Subcutaneous abdominal adipose tissue (tissue), 5 donors: ENCODE data around the gene OGT.
A peak's percentile ranks its signal among the peaks of the same experiment; 100 is the strongest.

ENCODE experiments used
- H3K27ac ChIP-seq: one replicate; pipeline ENCODE4 v1.7.0; 2013; ENCODE audit warnings: low read depth, mild to moderate bottlenecking, inconsistent platforms, low read length, moderate library complexity
- H3K27me3 ChIP-seq, 5 donors: one replicate each; pipeline ENCODE4 v1.7.0; 2013; ENCODE audit warnings: low read length in 5 of 5, inconsistent platforms in 1 of 5; ENCODE audit not compliant: control insufficient read depth in 5 of 5, insufficient read depth in 4 of 5
- H3K36me3 ChIP-seq, 5 donors: one replicate each; pipeline ENCODE4 v1.7.0; 2013; ENCODE audit warnings: low read length in 5 of 5; ENCODE audit not compliant: control insufficient read depth in 5 of 5, insufficient read depth in 5 of 5
- H3K4me1 ChIP-seq, 5 donors: one replicate each; pipeline ENCODE4 v1.7.0; 2013; ENCODE audit warnings: low read length in 5 of 5, mild to moderate bottlenecking in 3 of 5, moderate library complexity in 1 of 5; ENCODE audit not compliant: control insufficient read depth in 5 of 5, insufficient read depth in 5 of 5
- H3K4me3 ChIP-seq, 5 donors: one replicate each; pipeline ENCODE4 v1.7.0; 2013; ENCODE audit warnings: low read length in 5 of 5, low read depth in 1 of 5
- H3K9ac ChIP-seq, 5 donors: one replicate each; pipeline ENCODE4 v1.7.0; 2013; ENCODE audit warnings: low read length in 5 of 5, mild to moderate bottlenecking in 4 of 5, moderate library complexity in 3 of 5
- H3K9me3 ChIP-seq, 5 donors: one replicate each; pipeline ENCODE4 v1.7.0; 2013; ENCODE audit warnings: low read length in 5 of 5; ENCODE audit not compliant: control insufficient read depth in 5 of 5
- donor health status: healthy.
- donor health status: healthy.
- donor health status: healthy.
- donor health status: healthy.
- donor health status: healthy.

OGT gene

DNA sequence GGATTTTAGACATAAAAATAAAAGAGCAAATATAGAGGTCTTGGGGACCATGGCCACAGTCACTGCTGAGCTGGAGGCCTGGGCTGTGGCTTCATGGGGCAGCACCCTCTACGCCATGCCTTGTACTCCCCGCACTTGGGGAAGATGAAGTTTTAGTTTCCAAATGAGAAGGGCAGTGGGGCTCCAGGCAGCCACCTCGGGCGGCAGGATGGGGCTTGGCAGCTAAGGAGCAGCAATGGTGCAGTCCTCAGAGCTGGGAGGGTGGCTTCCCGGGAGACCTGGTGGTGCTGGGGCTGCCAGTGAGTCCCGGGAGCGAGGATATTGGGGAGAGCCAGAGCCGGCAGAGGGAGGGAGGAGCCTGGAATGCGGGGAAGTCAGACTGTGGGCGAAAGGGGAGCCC, 83.0 kb downstream of the OGT start:
- H3K4me3 ChIP-seq = no peak overlapping the region
- H3K4me1 ChIP-seq = peaks cover 0 to 5% (median 0%) of the 10 kb centered on the region in 5 donors
- no peak overlapping the region for H3K27ac ChIP-seq
- peaks cover 0 to 4% (median 0%) of the 10 kb centered on the region in 5 donors for H3K9me3 ChIP-seq
- H3K36me3 ChIP-seq = peaks cover 5 to 35% (median 21%) of the 10 kb centered on the region in 5 donors
- no peak overlapping the region for H3K9ac ChIP-seq
- peaks cover 0 to 25% (median 6%) of the 10 kb centered on the region in 5 donors for H3K27me3 ChIP-seq

DNA sequence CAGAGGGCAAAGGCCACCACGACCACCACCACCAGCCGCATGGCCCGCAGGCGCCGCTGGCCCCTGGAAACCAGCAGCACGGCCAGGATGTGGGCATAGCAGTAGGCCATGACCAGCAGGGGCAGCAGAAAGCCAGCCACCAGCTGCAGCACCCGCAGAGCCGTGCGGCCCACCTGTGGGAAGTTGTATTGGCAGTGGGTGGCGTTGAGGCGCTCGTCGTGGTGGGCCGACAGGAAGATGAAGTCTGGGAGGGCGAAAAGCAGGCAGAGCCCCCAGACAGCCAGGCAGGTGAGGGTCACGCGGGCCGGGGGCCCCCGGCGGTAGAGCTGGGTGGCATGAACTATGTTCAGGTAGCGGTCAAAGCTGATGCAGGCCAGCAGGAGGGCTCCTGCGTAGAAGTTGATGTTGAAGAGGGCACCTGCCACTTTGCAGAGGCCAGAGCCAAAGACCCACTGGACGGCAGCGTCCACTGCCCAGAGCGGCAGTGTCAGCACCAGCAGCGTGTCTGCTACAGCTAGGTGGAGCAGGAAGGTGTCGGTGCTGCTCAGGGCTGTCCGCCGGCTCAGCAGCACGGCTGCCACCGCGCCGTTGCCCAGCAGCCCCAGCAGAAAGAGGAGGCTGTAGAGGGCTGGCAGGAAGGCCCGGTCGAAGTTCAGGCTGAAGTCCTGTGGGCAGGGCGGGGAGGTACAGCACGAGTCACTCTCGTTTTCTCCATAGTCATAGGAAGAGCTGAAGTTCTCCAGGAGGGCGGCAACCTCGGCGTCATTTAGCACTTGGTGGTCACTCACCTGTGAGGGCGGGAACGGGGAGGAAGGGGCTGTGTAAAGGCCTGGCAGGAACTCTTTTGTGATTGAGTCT, 84.0 kb downstream of the OGT start:
- Histone ChIP-seq H3K4me1 (peaks cover 0 to 8% (median 5%) of the 10 kb centered on the region in 5 donors), H3K27ac (no peak overlapping the region)

DNA sequence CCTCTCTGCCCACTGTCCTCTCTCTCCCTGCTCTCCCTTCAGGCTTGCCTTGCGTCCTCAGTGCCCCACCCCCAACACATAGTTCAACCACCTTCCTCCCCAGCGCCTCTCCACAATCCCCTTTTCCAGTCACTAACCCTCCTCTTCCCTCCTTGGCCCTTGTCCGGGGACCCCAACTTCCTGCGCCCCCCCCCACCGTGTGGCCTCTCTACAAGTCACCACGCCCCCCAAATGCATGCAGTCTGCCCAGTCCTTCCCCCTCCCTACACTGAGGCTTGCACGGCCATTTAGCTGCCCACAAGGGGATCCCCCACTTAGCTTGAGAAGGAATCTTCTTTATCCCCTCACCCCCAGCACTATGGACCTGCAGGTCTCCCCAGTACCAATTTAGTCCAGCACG, 84.8 kb downstream of the OGT start:
- Histone ChIP-seq H3K9ac (no peak overlapping the region), H3K36me3 (peaks cover 1 to 20% (median 9%) of the 10 kb centered on the region in 5 donors), H3K4me1 (peaks cover 0 to 16% (median 13%) of the 10 kb centered on the region in 5 donors), H3K4me3 (peak overlapping the region in 1 of 5 donors; percentile 26), H3K27me3 (peaks cover 0 to 25% (median 8%) of the 10 kb centered on the region in 5 donors), H3K9me3 (peaks cover 0 to 4% (median 0%) of the 10 kb centered on the region in 5 donors), H3K27ac (no peak overlapping the region)

More for the DNA sequence above, 84.0 kb downstream of the OGT start:
- Histone ChIP-seq H3K9me3 (peaks cover 0 to 4% (median 0%) of the 10 kb centered on the region in 5 donors), H3K9ac (no peak overlapping the region), H3K36me3 (peaks cover 5 to 26% (median 15%) of the 10 kb centered on the region in 5 donors), H3K27me3 (peaks cover 0 to 25% (median 8%) of the 10 kb centered on the region in 5 donors), H3K4me3 (peak overlapping the region in 1 of 5 donors; percentile 26)

DNA sequence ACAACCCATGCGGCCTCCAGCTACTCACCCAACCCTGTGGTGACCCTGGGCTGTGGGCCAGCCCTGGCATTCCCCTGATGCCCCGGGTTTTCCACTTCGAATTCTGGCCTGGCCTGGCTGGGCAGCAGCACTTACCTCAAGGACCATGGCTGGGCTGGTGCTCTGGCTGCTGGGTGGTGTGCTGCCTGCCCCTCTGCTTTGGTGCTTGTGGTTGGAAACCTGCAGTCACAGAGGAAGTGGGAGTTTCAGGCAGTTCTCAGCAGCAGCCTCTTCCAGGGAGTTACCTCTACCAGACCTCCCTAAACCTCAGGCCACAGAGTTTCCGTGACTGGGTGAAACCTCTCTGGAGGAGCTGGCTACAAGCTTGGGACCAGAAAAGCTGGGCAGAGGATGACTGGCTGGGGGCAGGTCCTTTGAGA, 85.4 kb downstream of the OGT start, which contains the start of gene CXCR3:
Gene CXCR3, minus strand, starts transcription at position 209 of the 419 bp plus-strand sequence. Its CDS starts 62 bp downstream, at position 147.
- H3K4me3 ChIP-seq = peak within 1 kb of the TSS in 1 of 5 donors; percentile 26
- H3K4me1 ChIP-seq = peaks cover 3 to 21% (median 19%) of the 10 kb centered on the region in 5 donors
- H3K27me3 ChIP-seq = peaks cover 0 to 25% (median 8%) of the 10 kb centered on the region in 5 donors
- H3K9me3 ChIP-seq = peaks cover 0 to 4% (median 0%) of the 10 kb centered on the region in 5 donors
- no peak within 1 kb of the TSS for H3K27ac ChIP-seq
- H3K36me3 ChIP-seq = peaks cover 0 to 15% (median 4%) of the 10 kb centered on the region in 5 donors
- no peak within 1 kb of the TSS for H3K9ac ChIP-seq

DNA sequence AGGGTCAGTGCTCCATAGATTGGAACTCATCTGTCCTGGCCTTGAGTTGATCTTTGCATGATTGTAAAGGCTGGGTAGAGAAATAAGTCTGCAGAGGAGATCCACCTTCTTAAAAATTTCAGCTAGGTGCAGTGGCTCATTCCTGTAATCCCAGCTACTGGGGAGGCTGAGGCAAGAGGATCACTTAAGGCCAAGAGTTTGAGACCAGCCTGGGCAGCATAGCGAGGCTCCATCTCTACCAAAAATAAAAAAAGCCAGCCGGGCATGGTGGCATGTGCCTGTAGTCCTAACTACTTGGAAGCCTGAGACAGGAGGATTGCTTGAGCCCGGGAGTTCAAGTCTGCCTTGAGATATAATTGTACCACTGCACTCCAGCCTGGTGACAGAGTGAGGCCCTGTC, 85.9 kb downstream of the OGT start:
- Histone ChIP-seq H3K27me3 (peaks cover 0 to 25% (median 8%) of the 10 kb centered on the region in 5 donors), H3K36me3 (peaks cover 0 to 10% (median 0%) of the 10 kb centered on the region in 5 donors), H3K9ac (no peak overlapping the region), H3K4me1 (peaks cover 4 to 26% (median 24%) of the 10 kb centered on the region in 5 donors), H3K27ac (no peak overlapping the region), H3K4me3 (no peak overlapping the region), H3K9me3 (peaks cover 0 to 4% (median 0%) of the 10 kb centered on the region in 5 donors)

DNA sequence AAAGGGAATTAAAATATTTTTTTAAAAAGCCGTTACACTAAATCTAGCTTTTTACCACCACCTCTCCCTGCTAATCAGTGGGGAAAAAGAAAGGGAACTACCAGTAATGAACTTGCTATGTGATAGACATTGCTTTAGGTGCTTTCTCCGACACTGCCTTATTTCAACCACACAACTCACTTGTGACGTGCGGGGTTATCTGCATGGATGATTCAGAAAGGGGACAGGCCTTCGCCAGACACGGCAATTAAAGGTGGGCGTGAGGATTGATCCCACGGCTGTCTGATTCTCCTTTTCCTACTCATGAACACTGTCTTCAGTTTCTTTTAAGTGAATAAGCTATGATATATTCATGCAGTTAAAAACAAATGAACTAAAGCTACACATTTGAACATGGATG, 86.3 kb downstream of the OGT start:
- Histone ChIP-seq H3K9me3 (peaks cover 0 to 4% (median 0%) of the 10 kb centered on the region in 5 donors), H3K4me3 (no peak overlapping the region), H3K9ac (no peak overlapping the region), H3K36me3 (peaks cover 0 to 7% (median 0%) of the 10 kb centered on the region in 5 donors), H3K4me1 (peaks cover 4 to 28% (median 27%) of the 10 kb centered on the region in 5 donors), H3K27me3 (peaks cover 0 to 25% (median 8%) of the 10 kb centered on the region in 5 donors), H3K27ac (no peak overlapping the region)

DNA sequence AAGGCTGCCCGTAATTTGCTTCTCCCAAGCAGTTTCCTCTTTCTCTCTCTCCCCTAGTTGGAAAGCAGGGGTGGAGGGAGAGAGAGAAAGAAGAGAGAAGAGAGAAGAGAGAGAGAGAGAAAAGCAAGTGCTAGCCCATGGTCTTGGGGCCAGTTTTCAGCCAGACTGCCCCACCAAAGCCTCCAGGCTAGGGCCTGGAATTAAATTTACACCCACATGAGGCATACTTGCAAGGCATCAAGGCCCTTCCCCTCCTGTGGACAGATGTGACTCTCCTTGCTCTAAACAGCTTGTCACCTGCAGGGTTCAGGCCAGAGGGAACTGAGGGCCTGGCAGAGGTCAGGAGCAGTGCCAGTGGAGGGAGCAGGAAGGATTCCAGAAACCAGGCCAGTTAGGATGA, 87.1 kb downstream of the OGT start:
- Histone ChIP-seq H3K27me3 (peaks cover 0 to 25% (median 8%) of the 10 kb centered on the region in 5 donors), H3K4me1 (peaks cover 4 to 28% (median 27%) of the 10 kb centered on the region in 5 donors)

DNA sequence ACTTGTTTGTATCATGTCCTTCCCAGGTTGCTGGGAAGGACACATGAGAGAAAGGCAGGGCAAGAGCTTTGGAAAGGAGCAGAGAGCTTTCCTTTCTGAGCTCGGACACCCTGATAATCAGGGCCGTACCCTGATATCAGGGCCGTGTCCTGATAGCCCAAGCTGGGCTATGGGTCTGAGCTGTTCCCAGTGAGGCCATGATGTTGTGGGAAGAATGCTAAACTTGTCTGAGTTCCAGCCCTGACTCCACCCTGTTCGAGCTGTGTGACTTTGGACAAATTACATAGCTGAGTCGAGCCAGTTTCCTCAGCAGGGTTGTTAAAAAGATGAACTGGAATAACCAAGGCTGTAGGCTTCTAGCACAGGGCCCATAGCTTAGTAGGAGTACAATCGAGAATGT, 88.7 kb downstream of the OGT start:
- H3K4me3 ChIP-seq = no peak overlapping the region
- H3K4me1 ChIP-seq = peaks cover 4 to 28% (median 27%) of the 10 kb centered on the region in 5 donors
- peaks cover 0 to 16% (median 8%) of the 10 kb centered on the region in 5 donors for H3K27me3 ChIP-seq
- no peak overlapping the region for H3K9ac ChIP-seq
- H3K36me3 ChIP-seq = no peaks in the 10 kb centered on the region
- H3K27ac ChIP-seq = peak overlapping the region; percentile 67
- peaks cover 0 to 4% (median 0%) of the 10 kb centered on the region in 5 donors for H3K9me3 ChIP-seq

More for the DNA sequence above, 87.1 kb downstream of the OGT start:
- peaks cover 0 to 5% (median 0%) of the 10 kb centered on the region in 5 donors for H3K36me3 ChIP-seq
- H3K4me3 ChIP-seq = no peak overlapping the region
- no peak overlapping the region for H3K9ac ChIP-seq
- H3K27ac ChIP-seq = no peak overlapping the region
- H3K9me3 ChIP-seq = peaks cover 0 to 4% (median 0%) of the 10 kb centered on the region in 5 donors

DNA sequence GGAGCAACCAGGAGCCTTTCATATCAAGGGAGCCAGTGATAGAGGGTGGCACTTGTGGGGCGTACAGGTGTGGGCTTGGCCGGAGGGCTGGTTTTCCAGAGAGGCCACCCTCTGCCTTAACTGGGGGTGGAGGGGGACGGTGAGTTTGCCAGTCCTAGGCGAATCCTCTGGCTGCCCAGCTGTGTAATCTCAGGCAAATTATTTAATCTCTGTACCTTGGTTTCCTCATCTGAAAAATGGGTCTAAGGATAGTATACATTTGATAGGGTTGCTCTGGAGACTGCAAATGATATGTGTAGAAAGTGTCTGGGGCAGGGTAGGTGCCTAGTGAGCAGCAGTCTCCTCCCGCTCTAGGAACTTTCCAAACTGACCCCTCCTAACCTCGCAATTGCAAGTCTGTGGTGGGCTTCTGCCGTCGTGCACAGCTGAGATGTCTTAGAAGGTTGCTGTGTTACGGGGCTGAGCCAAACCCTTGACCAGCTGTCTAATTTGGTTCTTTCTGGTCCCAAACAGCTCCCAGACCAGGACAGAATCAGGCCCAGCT, 89.2 kb downstream of the OGT start:
- H3K9ac ChIP-seq = peak overlapping the region in 1 of 5 donors; percentile 29

More for the DNA sequence above, 89.2 kb downstream of the OGT start:
- Histone ChIP-seq H3K9me3 (peaks cover 0 to 4% (median 0%) of the 10 kb centered on the region in 5 donors), H3K27me3 (peaks cover 0 to 14% (median 7%) of the 10 kb centered on the region in 5 donors), H3K4me1 (peaks cover 6 to 28% (median 27%) of the 10 kb centered on the region in 5 donors), H3K36me3 (no peaks in the 10 kb centered on the region), H3K4me3 (no peak overlapping the region), H3K27ac (peak overlapping the region; percentile 67)
